Left ventricle myocardium inferior (tissue), 1 donor: ENCODE data around the gene EDA2R. TPM values are rescaled to one million over a fixed set of nuclear protein-coding genes. Genes with fewer than 3 reads are reported as not detected.

Source experiments
- DNase-seq: peaks from one replicate; pipeline ENCODE4 v3.0.0-alpha.2; 2020
- H3K27ac ChIP-seq: fragments of 200-600 bp; replicated peaks from 2 replicates; pipeline ENCODE4 v1.8.0; 2021
- H3K27me3 ChIP-seq: fragments of 200-600 bp; 2 replicates; pipeline ENCODE4 v1.8.0; 2021; ENCODE audit warnings: low read depth
- H3K36me3 ChIP-seq: fragments of 200-600 bp; 2 replicates; pipeline ENCODE4 v1.8.0; 2021
- H3K4me1 ChIP-seq: fragments of 200-600 bp; 2 replicates; pipeline ENCODE4 v1.8.0; 2021
- H3K4me3 ChIP-seq: fragments of 200-600 bp; 2 replicates; pipeline ENCODE4 v1.8.0; 2021; ENCODE audit warnings: mild to moderate bottlenecking, moderate library complexity
- H3K9me3 ChIP-seq: fragments of 200-600 bp; replicated peaks from 2 replicates; pipeline ENCODE4 v1.8.0; 2021
- CTCF ChIP-seq: fragments of 200-600 bp; IDR thresholded peaks from 2 replicates; pipeline ENCODE4 v1.8.0; 2021; ENCODE audit warnings: antibody characterized with exemption, mild to moderate bottlenecking, borderline replicate concordance
- intact Hi-C: fragments of 100-400 bp; cut with micrococcal nuclease; formaldehyde crosslinking; loops from one replicate; pipeline ENCODE4 v1.11.0; 2022
- total RNA-seq: library from RNA; stranded (reverse); fragmentation: NEBNext Ultra II Directional; extraction: Animal tissue kit (Norgen Biotek cat#: 25700); gene quantifications from one replicate; pipeline ENCODE4 v1.2.1, GENCODE V29; 2021
- donor health status: DM: no; HTN: yes; CAD: no; lungs with severe emphysema.

EDA2R gene
- total RNA-seq, 1 donor from 2014 or later: 1.7 TPM

- no peaks in the 10 kb centered on the region for H3K36me3 ChIP-seq
- intact Hi-C loops: no loop called here
- no peak overlapping the region for H3K4me3 ChIP-seq
- no peaks in the 10 kb centered on the region for H3K9me3 ChIP-seq
- no peak for DNase-seq
- H3K27ac ChIP-seq: no peak overlapping the region
- no peak for TF ChIP-seq CTCF
- H3K27me3 ChIP-seq: no peaks in the 10 kb centered on the region
- no peaks in the 10 kb centered on the region for H3K4me1 ChIP-seq
These were observed 84.9 kb downstream of the EDA2R start for GRCh38 chrX:66553973-66554372.

GRCh38 chrX:66547847-66548369, 91.0 kb downstream of the EDA2R start:
- DNase-seq: no peak
- Histone ChIP-seq H3K4me1 (no peaks in the 10 kb centered on the region), H3K27me3 (no peaks in the 10 kb centered on the region), H3K27ac (no peak overlapping the region), H3K36me3 (no peaks in the 10 kb centered on the region), H3K9me3 (no peaks in the 10 kb centered on the region), H3K4me3 (no peak overlapping the region)
- intact Hi-C loops: no loop called here
- TF ChIP-seq CTCF: no peak
